COLO668 (cell line): ENCODE data around the gene FAM50A.
A peak's percentile ranks its signal among the peaks of the same experiment; 100 is the strongest.

Experiments
- DNase-seq: peaks from one replicate; lab custom pipeline; 2025; ENCODE audit not compliant: unreplicated experiment; lab: John Stamatoyannopoulos, UW

FAM50A gene

GRCh38 chrX:154463611-154464220, 19.8 kb downstream of the FAM50A start:
- no peak for DNase-seq

- no peak for DNase-seq
Measured at GRCh38 chrX:154464806-154465365, 20.9 kb downstream of the FAM50A start.

GRCh38 chrX:154465601-154466000, 21.7 kb downstream of the FAM50A start:
- DNase-seq = no peak

- DNase-seq = no peak
Measured at GRCh38 chrX:154466036-154466435, 22.1 kb downstream of the FAM50A start.

- DNase-seq = no peak
Measured at GRCh38 chrX:154466907-154467306, 23.0 kb downstream of the FAM50A start.

- DNase-seq = no peak
Measured at GRCh38 chrX:154467556-154467955, 23.6 kb downstream of the FAM50A start.

- no peak for DNase-seq
Measured at GRCh38 chrX:154468217-154468616, 24.3 kb downstream of the FAM50A start.

GRCh38 chrX:154469114-154469513, 25.2 kb downstream of the FAM50A start:
- no peak for DNase-seq

GRCh38 chrX:154469880-154470279, 25.9 kb downstream of the FAM50A start:
- DNase-seq = no peak

GRCh38 chrX:154470434-154470833, 26.5 kb downstream of the FAM50A start:
- DNase-seq = no peak

- no peak for DNase-seq
Measured at GRCh38 chrX:154470914-154471568, 27.1 kb downstream of the FAM50A start.

- DNase-seq = no peak
Measured at GRCh38 chrX:154471839-154472684, 28.1 kb downstream of the FAM50A start.

- DNase-seq = no peak
Measured at GRCh38 chrX:154472685-154473632, 29.0 kb downstream of the FAM50A start.

GRCh38 chrX:154473683-154474082, 29.7 kb downstream of the FAM50A start:
- DNase-seq = no peak

GRCh38 chrX:154476821-154477220, 32.9 kb downstream of the FAM50A start:
- peak; percentile 17 for DNase-seq

- no peak for DNase-seq
Measured at GRCh38 chrX:154477891-154478477, 34.0 kb downstream of the FAM50A start.

GRCh38 chrX:154478728-154479622, 35.0 kb downstream of the FAM50A start, which contains the start of gene LAGE3:
LAGE3 (minus strand) TSS chrX:154479281; CDS start chrX:154478915, 366 bp downstream.
- peak; percentile 97 for DNase-seq

GRCh38 chrX:154481195-154481594, 37.3 kb downstream of the FAM50A start:
- DNase-seq = no peak
